Endometrial microvascular endothelial cells (primary cell): ENCODE results near the gene KIFBP. TPM values are rescaled to one million over a fixed set of nuclear protein-coding genes. Genes with fewer than 3 reads are reported as not detected.
"Not testable (repeated sequence)": the region's sequence is repeated elsewhere in the genome, so short reads cannot be mapped to it uniquely, and the experiment has no call there.

Experiments
- in situ Hi-C: cut with HindIII; loops from 2 replicates; pipeline ENCODE4 v1.10.0; 2017; ENCODE audit warnings: low sequenced_read_pairs, low pct_unique_long_range_greater_than_20kb; ENCODE audit errors: inconsistent ontology term
- total RNA-seq: library from RNA; depleted of rRNA; stranded (reverse); fragments of >200 nt; gene quantifications from one replicate; pipeline ENCODE4 v1.2.3, GENCODE V29; 2015; ENCODE audit errors: inconsistent ontology term

The KIFBP gene, protein sequence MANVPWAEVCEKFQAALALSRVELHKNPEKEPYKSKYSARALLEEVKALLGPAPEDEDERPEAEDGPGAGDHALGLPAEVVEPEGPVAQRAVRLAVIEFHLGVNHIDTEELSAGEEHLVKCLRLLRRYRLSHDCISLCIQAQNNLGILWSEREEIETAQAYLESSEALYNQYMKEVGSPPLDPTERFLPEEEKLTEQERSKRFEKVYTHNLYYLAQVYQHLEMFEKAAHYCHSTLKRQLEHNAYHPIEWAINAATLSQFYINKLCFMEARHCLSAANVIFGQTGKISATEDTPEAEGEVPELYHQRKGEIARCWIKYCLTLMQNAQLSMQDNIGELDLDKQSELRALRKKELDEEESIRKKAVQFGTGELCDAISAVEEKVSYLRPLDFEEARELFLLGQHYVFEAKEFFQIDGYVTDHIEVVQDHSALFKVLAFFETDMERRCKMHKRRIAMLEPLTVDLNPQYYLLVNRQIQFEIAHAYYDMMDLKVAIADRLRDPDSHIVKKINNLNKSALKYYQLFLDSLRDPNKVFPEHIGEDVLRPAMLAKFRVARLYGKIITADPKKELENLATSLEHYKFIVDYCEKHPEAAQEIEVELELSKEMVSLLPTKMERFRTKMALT
- total RNA-seq: 58.4 TPM

DNA sequence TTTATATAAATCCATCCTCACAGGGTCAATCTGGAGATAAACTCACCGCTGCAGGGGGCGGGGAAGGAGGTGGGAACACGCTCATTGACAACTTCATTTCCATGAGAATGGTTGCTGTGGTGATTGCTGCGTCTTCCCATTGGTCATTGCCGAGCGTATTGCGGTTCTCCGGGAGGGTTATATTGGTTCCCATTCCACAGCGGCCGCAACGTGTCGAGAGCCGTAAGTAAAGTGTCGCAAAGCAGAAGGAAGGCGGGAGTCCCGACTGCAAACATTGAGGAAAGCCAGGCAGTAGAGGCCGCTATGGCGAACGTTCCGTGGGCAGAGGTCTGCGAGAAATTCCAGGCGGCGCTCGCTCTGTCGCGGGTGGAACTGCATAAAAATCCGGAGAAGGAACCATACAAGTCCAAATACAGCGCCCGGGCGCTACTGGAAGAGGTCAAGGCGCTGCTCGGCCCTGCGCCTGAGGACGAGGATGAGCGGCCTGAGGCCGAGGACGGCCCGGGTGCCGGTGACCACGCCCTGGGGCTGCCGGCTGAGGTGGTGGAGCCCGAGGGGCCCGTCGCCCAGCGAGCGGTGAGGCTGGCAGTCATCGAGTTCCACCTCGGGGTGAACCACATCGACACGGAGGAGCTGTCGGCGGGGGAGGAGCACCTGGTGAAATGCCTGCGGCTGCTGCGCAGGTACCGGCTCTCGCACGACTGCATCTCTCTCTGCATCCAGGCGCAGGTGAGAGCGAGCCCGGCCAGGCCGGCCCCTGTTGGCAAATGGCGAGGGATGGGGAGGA, at the start of gene KIFBP:
KIFBP (plus strand) TSS at position 274 of the 787 bp plus-strand sequence; CDS start at position 304, 30 bp downstream.
- in situ Hi-C loops: no loop called here

DNA sequence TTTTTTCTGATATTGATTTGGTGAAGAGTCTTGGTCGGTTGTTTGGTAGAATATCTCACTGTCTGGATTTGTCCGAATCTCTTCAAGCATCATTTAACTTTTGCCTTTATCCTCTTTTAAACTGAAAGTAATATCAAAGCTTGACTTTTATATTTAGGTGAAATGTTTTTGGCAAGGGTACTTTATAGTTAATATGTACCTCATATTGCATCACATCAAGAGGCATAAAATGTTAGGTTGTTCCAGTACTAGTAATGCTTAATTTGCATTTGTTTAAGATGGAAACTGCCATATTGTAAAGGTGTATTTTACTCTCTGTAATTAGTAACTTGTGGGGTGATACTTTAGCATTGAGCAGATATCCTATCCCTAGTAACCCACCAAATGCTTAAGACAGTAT, 49.7 kb upstream of the KIFBP start:
- in situ Hi-C loops: no loop called here

DNA sequence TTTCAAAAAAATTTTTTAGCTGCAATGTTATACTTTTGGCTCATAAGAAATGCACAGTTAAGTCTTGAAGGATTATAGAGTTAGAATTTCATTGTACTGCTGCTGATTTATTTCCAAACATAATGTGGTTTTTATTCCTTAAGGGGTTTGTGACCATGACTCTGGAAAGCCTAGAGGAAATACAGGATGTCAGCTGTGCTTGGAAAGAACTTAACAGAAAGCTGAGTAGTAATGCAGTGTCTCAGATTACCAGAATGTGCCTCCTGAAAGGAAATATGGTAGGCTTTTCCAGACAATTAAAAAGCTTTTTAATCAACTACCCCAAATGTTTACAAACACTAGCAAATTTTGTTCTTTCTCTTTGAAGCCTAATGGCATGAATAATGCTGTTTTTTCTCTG, 47.7 kb upstream of the KIFBP start:
- in situ Hi-C loops: not testable (repeated sequence)

DNA sequence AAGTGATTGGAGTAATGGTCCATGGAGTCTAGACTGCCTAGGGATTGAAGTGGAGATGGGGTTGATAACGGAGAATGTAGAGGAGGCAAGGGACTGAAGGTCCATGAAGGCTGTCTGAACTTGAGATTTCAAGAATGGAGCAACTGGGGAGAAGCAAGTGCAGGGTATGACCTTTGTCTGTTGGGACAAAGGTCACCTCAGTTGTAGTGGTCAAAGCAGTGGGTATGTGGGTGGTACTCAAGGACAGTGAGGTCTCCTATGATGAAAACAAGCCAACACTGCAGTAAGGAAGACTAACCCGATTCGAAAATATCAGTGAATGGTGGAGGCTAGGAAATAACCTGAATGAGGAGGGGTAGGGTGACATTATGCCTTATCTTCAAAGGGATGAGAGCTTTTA, 38.0 kb upstream of the KIFBP start:
- in situ Hi-C loops: no loop called here

DNA sequence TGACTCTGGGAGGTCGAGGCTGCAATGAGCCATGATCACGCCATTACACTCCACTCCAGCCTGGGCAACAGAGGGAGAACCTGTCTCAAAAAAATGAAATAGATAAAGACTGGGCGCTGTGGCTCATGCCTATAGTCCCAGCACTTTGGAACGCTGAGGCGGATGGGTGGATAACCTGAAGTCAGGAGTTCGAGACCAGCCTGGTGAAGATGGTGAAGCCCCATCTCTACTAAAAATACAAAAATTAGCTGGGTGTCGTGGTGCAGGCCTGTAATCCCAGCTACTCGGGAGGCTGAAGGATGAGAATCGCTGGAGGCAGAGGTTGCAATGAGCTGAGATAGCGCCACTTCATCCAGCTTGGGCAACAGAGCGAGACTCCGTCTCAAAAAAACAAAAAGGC, 33.7 kb upstream of the KIFBP start:
- in situ Hi-C loops: no loop called here

DNA sequence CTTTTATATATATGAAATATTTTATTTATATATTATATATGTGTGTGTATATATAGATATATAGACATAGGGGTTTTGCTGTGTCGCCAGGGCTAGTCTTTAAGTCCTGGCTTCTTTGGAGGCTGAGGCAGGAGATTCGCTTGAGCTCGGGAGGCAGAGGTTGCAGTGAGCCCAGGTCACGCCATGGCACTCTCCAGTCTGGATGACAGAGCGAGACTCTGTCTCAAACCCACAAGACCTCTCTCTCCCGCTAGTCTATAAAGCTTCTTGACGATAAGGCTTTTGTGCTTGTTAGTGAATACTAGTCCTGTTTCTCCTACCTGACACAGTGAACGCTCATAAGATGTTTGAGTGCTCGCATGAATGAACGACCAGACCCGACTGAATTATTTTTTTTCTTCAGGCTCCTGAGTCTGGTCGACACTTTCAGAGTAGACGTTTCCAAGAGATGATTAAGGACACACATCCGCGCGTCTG, 33.2 kb upstream of the KIFBP start:
- in situ Hi-C loops: no loop called here

DNA sequence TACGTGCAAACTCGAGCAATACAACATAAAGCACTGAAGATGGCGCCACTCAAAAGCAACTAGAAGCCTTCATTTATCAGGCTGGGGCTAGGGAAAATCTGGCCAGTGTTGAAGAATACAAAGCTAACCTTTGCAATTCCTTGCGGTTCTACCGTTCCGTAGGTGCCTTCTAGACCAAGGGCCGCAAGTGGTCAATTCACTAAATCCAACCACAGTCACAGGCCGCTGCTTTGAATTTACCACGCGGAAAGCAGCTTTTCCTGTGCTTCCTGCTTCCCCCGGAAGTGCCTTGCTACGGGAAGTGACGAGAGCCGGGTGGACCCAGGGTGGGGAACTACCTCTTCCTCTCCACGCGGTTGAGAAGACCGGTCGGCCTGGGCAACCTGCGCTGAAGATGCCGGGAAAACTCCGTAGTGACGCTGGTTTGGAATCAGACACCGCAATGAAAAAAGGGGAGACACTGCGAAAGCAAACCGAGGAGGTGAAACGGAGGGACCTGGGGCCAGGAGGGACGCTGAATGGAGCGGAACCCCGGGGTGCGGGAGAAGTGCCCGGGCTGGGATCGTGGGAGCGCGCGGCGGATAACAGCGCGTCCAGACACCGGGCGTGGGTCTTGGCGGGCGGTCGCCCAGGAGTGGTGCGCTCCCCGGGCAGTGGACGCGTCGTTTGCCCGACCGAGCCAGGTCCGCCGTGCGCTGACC, 32.6 kb upstream of the KIFBP start, which contains the start of gene DDX21:
DDX21 (plus strand) TSS at position 339 of the 701 bp plus-strand sequence; CDS start at position 395, 56 bp downstream.
- in situ Hi-C loops: no loop called here

DNA sequence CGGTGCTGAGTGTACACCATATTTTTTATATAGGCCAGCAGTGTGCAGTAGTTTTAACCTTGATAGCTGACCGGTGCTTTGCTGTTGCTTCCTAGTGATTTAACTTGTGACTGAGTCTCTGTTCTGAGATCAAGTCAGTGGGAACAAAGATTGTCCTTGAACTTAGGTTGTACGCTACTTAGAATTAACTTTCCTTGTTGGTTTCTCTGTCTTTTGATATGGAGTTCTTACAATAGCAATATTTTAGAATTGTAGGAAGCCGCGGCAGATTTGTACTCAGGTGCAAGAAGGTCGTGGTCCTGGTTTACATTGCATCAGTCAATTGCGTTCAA, 31.4 kb upstream of the KIFBP start:
- in situ Hi-C loops: no loop called here

DNA sequence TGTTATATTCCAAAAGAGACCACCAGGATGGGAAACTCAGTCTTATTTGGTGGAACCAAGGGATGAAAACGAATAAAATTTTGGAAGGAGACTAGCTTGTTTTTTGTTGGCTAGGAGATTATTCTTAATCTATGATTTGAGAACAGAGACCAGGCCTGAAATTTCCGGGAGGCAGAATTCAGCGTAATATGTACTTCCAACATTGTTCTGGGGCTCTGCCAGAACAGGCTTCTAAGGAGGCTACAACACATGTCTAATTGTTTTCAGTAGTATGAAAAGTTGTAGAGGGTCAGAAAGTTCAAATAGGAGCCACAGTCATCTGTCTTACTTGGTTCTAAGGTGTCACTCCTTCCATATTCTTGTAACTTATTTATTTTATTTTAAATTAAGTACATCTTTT, 30.9 kb upstream of the KIFBP start:
- in situ Hi-C loops: no loop called here

DNA sequence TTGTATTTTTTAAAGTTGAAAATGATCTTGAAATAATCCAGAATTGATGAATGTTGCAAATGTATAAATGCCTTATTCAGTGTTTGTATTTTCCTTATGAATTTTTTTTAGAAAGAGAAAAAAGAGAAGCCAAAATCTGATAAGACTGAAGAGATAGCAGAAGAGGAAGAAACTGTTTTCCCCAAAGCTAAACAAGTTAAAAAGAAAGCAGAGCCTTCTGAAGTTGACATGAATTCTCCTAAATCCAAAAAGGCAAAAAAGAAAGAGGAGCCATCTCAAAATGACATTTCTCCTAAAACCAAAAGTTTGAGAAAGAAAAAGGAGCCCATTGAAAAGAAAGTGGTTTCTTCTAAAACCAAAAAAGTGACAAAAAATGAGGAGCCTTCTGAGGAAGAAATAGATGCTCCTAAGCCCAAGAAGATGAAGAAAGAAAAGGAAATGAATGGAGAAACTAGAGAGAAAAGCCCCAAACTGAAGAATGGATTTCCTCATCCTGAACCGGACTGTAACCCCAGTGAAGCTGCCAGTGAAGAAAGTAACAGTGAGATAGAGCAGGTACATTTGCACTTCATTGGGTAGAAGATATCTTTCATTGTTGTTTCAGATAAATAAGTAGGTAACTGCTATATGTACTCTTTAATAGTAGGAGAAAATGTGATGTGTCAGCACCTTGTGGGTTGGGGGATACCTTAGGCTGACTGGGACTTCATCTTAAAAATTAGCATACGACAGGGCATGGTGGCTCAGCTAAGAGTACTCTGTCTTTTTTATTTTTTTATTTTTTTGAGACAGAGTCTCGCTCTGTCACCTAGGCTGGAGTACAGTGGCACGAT, 28.7 kb upstream of the KIFBP start:
- in situ Hi-C loops: no loop called here

DNA sequence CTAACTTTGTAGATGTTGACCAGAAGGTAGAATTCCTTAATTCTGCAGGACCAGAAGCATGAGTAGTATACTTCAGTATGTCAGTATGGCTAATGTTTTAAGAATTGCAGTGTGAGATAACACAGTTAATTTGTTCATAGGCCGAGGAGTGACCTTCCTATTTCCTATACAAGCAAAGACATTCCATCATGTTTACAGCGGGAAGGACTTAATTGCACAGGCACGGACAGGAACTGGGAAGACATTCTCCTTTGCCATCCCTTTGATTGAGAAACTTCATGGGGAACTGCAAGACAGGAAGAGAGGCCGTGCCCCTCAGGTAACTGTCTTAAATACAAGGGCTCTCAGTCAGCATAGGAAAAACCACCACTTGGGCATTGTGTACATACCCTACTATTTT, 25.5 kb upstream of the KIFBP start:
- in situ Hi-C loops: no loop called here

DNA sequence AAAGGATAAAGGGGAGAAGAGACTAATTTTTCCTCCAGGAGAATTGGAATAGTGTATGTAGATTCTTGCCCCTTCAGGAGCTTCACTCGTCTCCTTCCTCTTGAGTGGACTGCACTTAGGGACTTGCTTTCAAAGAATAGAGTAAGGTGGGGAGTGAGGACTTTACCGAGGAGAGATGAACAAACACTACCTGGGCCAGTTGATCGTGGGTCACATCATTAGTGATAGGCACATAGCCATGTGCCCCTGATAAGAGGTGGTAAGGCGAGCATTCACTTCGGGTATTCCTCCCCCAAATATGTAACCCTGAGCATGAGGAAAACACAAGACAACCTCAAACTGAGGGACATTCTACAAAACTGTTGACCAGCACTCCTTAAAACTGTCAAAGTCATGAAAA, 14.6 kb upstream of the KIFBP start:
- in situ Hi-C loops: no loop called here

DNA sequence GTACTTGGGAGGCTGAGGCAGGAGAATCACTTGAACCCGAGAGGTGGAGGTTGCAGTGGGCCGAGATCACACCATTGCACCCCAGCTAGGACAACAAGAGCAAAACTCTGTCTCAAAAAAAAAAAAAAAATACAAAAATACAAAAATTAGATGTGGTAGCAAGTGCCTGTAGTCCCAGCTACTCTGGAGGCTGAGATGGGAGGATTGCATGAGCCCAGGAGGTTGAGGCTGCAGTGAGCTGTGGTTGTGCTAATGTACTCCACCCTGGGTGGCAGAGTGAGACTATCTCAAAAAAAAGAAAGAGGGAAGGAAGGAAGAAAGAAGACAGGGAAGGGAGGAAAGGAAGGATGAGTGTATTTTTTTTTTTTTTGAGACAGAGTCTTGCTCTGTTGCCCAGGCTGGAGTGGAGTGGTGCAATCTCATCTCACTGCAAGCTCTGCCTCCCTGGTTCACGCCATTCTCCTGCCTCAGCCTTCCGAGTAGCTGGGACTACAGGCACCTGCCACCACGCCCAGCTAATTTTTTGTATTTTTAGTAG, 12.6 kb upstream of the KIFBP start:
- in situ Hi-C loops: not testable (repeated sequence)

DNA sequence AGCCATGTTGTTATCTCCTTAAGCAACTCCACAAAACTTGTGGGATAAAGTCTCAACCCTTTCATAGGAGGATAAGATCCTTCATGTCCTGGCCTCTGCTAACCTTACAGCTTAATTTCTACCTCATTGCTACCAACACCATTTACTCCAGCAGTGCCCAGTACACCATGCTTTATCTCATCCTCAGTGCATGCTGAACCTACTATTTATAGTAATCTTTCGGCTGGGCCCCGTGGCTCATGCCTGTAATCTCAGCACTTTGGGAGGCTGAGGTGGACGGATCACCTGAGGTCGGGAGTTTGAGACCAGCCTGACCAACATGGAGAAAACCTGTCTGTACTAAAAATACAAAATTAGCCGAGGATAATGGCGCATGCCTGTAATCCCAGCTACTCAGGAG, 8.9 kb upstream of the KIFBP start:
- in situ Hi-C loops: not testable (repeated sequence)

DNA sequence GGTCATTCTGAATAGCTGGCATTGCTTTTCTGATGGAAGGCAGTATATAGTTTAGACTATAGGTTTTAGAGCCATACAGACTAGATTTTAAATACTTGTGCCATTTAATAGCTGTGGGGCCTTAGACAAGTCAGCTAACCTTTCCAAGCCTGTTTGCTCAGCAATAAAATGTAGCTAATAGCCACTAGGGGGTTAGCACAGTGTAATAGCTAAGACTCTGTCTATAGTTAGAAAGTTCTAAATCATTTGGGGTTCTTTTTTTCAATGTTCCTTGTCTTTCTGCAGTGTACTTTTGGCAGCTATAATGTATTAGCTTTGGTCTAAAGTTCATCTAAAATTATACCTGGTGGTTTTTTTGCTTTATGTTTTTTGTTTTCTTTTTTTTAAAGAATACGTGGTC, 7.5 kb upstream of the KIFBP start:
- in situ Hi-C loops: no loop called here

DNA sequence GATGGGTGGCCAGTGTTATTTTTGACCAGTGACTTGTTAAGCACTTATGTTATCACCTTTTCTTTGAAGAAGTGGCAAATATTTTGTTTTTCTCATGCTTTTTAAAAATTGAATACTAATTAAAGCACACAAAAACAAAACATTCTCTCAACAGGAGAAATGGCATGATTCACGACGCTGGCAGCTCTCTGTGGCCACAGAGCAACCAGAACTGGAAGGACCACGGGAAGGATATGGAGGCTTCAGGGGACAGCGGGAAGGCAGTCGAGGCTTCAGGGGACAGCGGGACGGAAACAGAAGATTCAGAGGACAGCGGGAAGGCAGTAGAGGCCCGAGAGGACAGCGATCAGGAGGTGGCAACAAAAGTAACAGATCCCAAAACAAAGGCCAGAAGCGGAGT, 6.2 kb upstream of the KIFBP start:
- in situ Hi-C loops: no loop called here

DNA sequence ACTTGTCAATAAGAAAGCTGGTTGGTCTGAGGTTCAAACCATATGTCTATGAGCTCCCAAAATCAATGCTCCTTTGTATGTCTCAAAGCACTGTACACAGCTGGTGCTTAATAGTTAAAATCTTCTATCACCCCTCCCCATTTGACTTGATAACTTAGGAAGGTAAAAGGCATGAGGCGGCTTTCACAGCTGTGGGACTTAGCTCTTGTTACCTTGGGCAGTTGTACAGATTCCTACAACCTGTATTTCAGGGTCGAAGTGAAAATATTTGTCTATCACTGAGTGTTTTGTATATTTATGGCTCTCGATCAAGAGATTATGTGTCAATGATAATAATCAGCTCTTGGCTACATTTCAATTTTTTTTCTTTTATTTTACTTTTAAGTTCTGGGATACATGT, 992 bp upstream of the KIFBP start:
- in situ Hi-C loops: no loop called here
